GM23338 (cell line): ENCODE measurements around the gene GFOD1. TPM values are rescaled to one million over a fixed set of nuclear protein-coding genes. Genes with fewer than 3 reads are reported as not detected.

ENCODE experiments used
- ATAC-seq: fragments of 200-7000 bp; cut with Tn5 transposase; 3 replicates; pipeline ENCODE4 v1.9.1; 2020
- DNase-seq: peaks from one replicate; pipeline ENCODE4 v3.0.0-alpha.2; 2015; ENCODE audit warnings: low spot score
- H2AFZ ChIP-seq: fragments of 200-600 bp; sonication (generic); 2 replicates; pipeline ENCODE4 v1.8.0; 2016; ENCODE audit warnings: antibody characterized with exemption, mild to moderate bottlenecking, moderate library complexity
- H3F3A ChIP-seq: fragments of 200-600 bp; sonication (generic); replicated peaks from 2 replicates; pipeline ENCODE4 v1.8.0; 2017; ENCODE audit warnings: antibody characterized with exemption, mixed run types, low read depth
- H3K27ac ChIP-seq: fragments of 200-600 bp; sonication (generic); 2 replicates; pipeline ENCODE4 v1.6.1; 2016; ENCODE audit warnings: low read depth
- H3K27me3 ChIP-seq: fragments of 200-600 bp; sonication (generic); 2 replicates; pipeline ENCODE4 v1.8.0; 2016; ENCODE audit warnings: mild to moderate bottlenecking, mixed run types, moderate library complexity; ENCODE audit not compliant: insufficient read depth
- H3K36me3 ChIP-seq: fragments of 200-600 bp; sonication (generic); 2 replicates; pipeline ENCODE4 v1.8.0; 2016; ENCODE audit warnings: mild to moderate bottlenecking; ENCODE audit not compliant: insufficient read depth
- H3K4me1 ChIP-seq: fragments of 200-600 bp; sonication (generic); 2 replicates; pipeline ENCODE4 v1.8.0; 2016; ENCODE audit warnings: mild to moderate bottlenecking, moderate library complexity; ENCODE audit not compliant: insufficient read depth
- H3K4me2 ChIP-seq: fragments of 200-600 bp; sonication (generic); 2 replicates; pipeline ENCODE4 v1.7.1; 2017; ENCODE audit warnings: mixed run types
- H3K4me3 ChIP-seq: fragments of 200-600 bp; sonication (generic); 2 replicates; pipeline ENCODE4 v1.6.1; 2016; ENCODE audit warnings: mixed run types
- H3K79me2 ChIP-seq: fragments of 200-600 bp; sonication (generic); replicated peaks from 2 replicates; pipeline ENCODE4 v1.8.0; 2017; ENCODE audit warnings: mild to moderate bottlenecking; ENCODE audit not compliant: insufficient read depth
- H3K9me2 ChIP-seq: fragments of 200-600 bp; sonication (generic); 2 replicates; pipeline ENCODE4 v1.8.0; 2017; ENCODE audit not compliant: insufficient read depth
- H4K20me1 ChIP-seq: fragments of 200-600 bp; sonication (generic); replicated peaks from 2 replicates; pipeline ENCODE4 v1.8.0; 2017; ENCODE audit warnings: mild to moderate bottlenecking; ENCODE audit not compliant: insufficient read depth
- H3K27ac Mint-ChIP-seq: 2 replicates; pipeline ENCODE4 v1.8.0; 2020; ENCODE audit warnings: inconsistent platforms, mild to moderate bottlenecking, moderate library complexity, mixed read lengths
- H3K27me3 Mint-ChIP-seq: 3 replicates; pipeline ENCODE4 v1.8.0; 2022; ENCODE audit warnings: low read depth, mild to moderate bottlenecking, moderate library complexity, mixed read lengths, inconsistent platforms; ENCODE audit not compliant: insufficient read depth, poor library complexity
- H3K36me3 Mint-ChIP-seq: 3 replicates; pipeline ENCODE4 v1.8.0; 2021; ENCODE audit warnings: low read depth, mild to moderate bottlenecking, inconsistent platforms, moderate library complexity, mixed read lengths
- H3K4me1 Mint-ChIP-seq: 3 replicates; pipeline ENCODE4 v1.8.0; 2020; ENCODE audit warnings: mild to moderate bottlenecking, inconsistent platforms, mixed read lengths
- H3K4me3 Mint-ChIP-seq: 3 replicates; pipeline ENCODE4 v1.8.0; 2021; ENCODE audit warnings: moderate library complexity, mild to moderate bottlenecking, inconsistent platforms, mixed read lengths
- H3K9me3 Mint-ChIP-seq: 3 replicates; pipeline ENCODE4 v1.8.0; 2020; ENCODE audit warnings: moderate library complexity, mild to moderate bottlenecking, inconsistent platforms, mixed read lengths
- CREB1 ChIP-seq: fragments of 250-450 bp; sonication (Bioruptor Pico); IDR thresholded peaks from 2 replicates; pipeline ENCODE4 v1.5.0; 2020; ENCODE audit warnings: low read depth, mild to moderate bottlenecking, moderate library complexity
- EZH2 ChIP-seq: fragments of 200-600 bp; sonication (generic); IDR thresholded peaks from one replicate; pipeline ENCODE4 v1.8.0; 2017; ENCODE audit warnings: antibody characterized with exemption, mild to moderate bottlenecking, low read depth; ENCODE audit not compliant: unreplicated experiment
- EZH2phosphoT487 ChIP-seq: fragments of 200-600 bp; sonication (generic); IDR thresholded peaks from one replicate; pipeline ENCODE4 v1.8.1; 2018; ENCODE audit warnings: antibody characterized with exemption; ENCODE audit not compliant: unreplicated experiment
- JUNB ChIP-seq: IDR thresholded peaks from one replicate; pipeline ENCODE4 v1.6.1; 2016; ENCODE audit warnings: antibody characterized with exemption; ENCODE audit not compliant: unreplicated experiment
- NANOG ChIP-seq: IDR thresholded peaks from 2 replicates; pipeline ENCODE4 v1.6.1; 2016; ENCODE audit warnings: antibody characterized with exemption, borderline replicate concordance
- POLR2AphosphoS5 ChIP-seq: IDR thresholded peaks from 2 replicates; pipeline ENCODE4 v1.6.1; 2016; ENCODE audit warnings: antibody characterized with exemption, low read depth
- STAT1 ChIP-seq: IDR thresholded peaks from one replicate; pipeline ENCODE4 v1.6.1; 2016; ENCODE audit warnings: antibody characterized with exemption; ENCODE audit not compliant: unreplicated experiment
- ZNF114 ChIP-seq: fragments of 250-450 bp; sonication (Bioruptor Pico); IDR thresholded peaks from 2 replicates; pipeline ENCODE4 v1.5.0; 2020; ENCODE audit warnings: mild to moderate bottlenecking, moderate library complexity
- ZNF331 ChIP-seq: fragments of 250-450 bp; sonication (Bioruptor Pico); IDR thresholded peaks from 2 replicates; pipeline ENCODE4 v1.5.0; 2020; ENCODE audit warnings: low read depth, mild to moderate bottlenecking, moderate library complexity
- polyA plus RNA-seq: library from polyadenylated mRNA; unstranded; fragments of >200 nt; fragmentation: Nextera tagmentation; extraction: Ambion mirVana; gene quantifications from 2 replicates; pipeline ENCODE4 v1.2.1, GENCODE V29; 2016
- total RNA-seq: library from RNA; depleted of rRNA; stranded (reverse); fragments of >200 nt; shearing (Covaris generic); gene quantifications from 2 replicates; pipeline ENCODE4 v1.2.3, GENCODE V29; 2014
- TF ChIP-seq, protein P1 (sequence below): IDR thresholded peaks from 2 replicates; pipeline ENCODE4 v1.6.1; 2016; ENCODE audit warnings: antibody characterized with exemption
- TF ChIP-seq, protein P2 (sequence below): IDR thresholded peaks from one replicate; pipeline ENCODE4 v1.6.1; 2018; ENCODE audit warnings: antibody characterized with exemption; ENCODE audit not compliant: unreplicated experiment
- TF ChIP-seq, protein P3 (sequence below), 2 experiments: fragments of 200-600 bp in 1 of 2; sonication (generic) in 1 of 2; conservative IDR thresholded peaks; 2 replicates each; pipeline versions ENCODE4 v1.5.1 to v1.6.1; 2016 to 2017; ENCODE audit warnings: antibody characterized with exemption in 2 of 2, low read depth in 2 of 2, mild to moderate bottlenecking in 2 of 2, moderate library complexity in 1 of 2

The GFOD1 gene
- total and polyA plus RNA-seq, 2 experiments from 2014 or later = 4.9 to 12.8 TPM

DNA sequence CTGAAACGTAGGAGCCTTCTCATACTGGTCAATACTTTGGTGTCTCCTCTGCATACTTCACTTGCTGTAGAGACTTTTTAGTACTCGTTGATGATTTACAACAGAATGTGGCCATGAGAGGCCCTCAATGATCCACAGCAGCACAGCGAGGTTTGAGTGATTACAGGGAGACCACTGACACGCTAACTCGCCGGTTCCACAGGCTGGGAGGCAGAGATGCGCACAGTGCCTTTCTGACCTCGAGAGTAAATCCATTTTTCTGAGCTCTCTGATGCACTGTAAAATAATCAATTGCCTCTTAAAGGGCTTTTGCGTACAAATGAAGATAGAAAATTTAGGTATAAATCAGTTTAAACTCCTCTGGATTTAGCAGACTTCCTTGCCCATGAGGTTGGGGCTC is 102.9 kb downstream of the GFOD1 start:
- Mint-ChIP-seq H3K4me1 (peaks cover 27% of the 10 kb centered on the region), H3K9me3 (peaks cover 13% of the 10 kb centered on the region; the same call in 2 of the 3 replicates), H3K4me3 (no peak overlapping the region), H3K27ac (no peak overlapping the region), H3K27me3 (no peaks in the 10 kb centered on the region), H3K36me3 (peaks cover 6% of the 10 kb centered on the region; the same call in 2 of the 3 replicates)
- H3K4me2 ChIP-seq = no peak overlapping the region
- TF ChIP-seq EZH2phosphoT487 (no peak), NANOG (no peak), ZNF331 (CRISPR knock-in tag) (no peak), POLR2AphosphoS5 (no peak), JUNB (no peak), STAT1 (no peak), CREB1 (no peak), EZH2 (no peak), ZNF114 (CRISPR knock-in tag) (no peak)
- TF ChIP-seq, protein P1, sequence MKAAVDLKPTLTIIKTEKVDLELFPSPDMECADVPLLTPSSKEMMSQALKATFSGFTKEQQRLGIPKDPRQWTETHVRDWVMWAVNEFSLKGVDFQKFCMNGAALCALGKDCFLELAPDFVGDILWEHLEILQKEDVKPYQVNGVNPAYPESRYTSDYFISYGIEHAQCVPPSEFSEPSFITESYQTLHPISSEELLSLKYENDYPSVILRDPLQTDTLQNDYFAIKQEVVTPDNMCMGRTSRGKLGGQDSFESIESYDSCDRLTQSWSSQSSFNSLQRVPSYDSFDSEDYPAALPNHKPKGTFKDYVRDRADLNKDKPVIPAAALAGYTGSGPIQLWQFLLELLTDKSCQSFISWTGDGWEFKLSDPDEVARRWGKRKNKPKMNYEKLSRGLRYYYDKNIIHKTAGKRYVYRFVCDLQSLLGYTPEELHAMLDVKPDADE = no peak
- TF ChIP-seq, protein P2, sequence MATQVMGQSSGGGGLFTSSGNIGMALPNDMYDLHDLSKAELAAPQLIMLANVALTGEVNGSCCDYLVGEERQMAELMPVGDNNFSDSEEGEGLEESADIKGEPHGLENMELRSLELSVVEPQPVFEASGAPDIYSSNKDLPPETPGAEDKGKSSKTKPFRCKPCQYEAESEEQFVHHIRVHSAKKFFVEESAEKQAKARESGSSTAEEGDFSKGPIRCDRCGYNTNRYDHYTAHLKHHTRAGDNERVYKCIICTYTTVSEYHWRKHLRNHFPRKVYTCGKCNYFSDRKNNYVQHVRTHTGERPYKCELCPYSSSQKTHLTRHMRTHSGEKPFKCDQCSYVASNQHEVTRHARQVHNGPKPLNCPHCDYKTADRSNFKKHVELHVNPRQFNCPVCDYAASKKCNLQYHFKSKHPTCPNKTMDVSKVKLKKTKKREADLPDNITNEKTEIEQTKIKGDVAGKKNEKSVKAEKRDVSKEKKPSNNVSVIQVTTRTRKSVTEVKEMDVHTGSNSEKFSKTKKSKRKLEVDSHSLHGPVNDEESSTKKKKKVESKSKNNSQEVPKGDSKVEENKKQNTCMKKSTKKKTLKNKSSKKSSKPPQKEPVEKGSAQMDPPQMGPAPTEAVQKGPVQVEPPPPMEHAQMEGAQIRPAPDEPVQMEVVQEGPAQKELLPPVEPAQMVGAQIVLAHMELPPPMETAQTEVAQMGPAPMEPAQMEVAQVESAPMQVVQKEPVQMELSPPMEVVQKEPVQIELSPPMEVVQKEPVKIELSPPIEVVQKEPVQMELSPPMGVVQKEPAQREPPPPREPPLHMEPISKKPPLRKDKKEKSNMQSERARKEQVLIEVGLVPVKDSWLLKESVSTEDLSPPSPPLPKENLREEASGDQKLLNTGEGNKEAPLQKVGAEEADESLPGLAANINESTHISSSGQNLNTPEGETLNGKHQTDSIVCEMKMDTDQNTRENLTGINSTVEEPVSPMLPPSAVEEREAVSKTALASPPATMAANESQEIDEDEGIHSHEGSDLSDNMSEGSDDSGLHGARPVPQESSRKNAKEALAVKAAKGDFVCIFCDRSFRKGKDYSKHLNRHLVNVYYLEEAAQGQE = no peak
- TF ChIP-seq, protein P3, sequence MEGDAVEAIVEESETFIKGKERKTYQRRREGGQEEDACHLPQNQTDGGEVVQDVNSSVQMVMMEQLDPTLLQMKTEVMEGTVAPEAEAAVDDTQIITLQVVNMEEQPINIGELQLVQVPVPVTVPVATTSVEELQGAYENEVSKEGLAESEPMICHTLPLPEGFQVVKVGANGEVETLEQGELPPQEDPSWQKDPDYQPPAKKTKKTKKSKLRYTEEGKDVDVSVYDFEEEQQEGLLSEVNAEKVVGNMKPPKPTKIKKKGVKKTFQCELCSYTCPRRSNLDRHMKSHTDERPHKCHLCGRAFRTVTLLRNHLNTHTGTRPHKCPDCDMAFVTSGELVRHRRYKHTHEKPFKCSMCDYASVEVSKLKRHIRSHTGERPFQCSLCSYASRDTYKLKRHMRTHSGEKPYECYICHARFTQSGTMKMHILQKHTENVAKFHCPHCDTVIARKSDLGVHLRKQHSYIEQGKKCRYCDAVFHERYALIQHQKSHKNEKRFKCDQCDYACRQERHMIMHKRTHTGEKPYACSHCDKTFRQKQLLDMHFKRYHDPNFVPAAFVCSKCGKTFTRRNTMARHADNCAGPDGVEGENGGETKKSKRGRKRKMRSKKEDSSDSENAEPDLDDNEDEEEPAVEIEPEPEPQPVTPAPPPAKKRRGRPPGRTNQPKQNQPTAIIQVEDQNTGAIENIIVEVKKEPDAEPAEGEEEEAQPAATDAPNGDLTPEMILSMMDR (conservative IDR thresholded peaks at IDR 0.05; ENCODE audit: low read depth in 2 of 2) = no peak
- no peak overlapping the region for H2AFZ ChIP-seq
- DNase-seq = no peak
- H3K27me3 ChIP-seq = no peaks in the 10 kb centered on the region
- no peaks in the 10 kb centered on the region for H3F3A ChIP-seq
- 0 out of 2 replicates have a peak, but pooled peaks cover 5% of the 10 kb centered on the region for H3K79me2 ChIP-seq
- no peaks in the 10 kb centered on the region for H4K20me1 ChIP-seq
- no peak overlapping the region for H3K27ac ChIP-seq
- no peak for ATAC-seq
- H3K4me1 ChIP-seq = peaks cover 11% of the 10 kb centered on the region
- no peaks in the 10 kb centered on the region for H3K9me2 ChIP-seq
- no peaks in the 10 kb centered on the region for H3K36me3 ChIP-seq
- no peak overlapping the region for H3K4me3 ChIP-seq
